ENCODE measurements around the gene SMC3. TPM values are rescaled to one million over a fixed set of nuclear protein-coding genes. Genes with fewer than 3 reads are reported as not detected.

SMC3 gene
- total RNA-seq, 1 donor from 2014 or later: 18.4 TPM

DNA sequence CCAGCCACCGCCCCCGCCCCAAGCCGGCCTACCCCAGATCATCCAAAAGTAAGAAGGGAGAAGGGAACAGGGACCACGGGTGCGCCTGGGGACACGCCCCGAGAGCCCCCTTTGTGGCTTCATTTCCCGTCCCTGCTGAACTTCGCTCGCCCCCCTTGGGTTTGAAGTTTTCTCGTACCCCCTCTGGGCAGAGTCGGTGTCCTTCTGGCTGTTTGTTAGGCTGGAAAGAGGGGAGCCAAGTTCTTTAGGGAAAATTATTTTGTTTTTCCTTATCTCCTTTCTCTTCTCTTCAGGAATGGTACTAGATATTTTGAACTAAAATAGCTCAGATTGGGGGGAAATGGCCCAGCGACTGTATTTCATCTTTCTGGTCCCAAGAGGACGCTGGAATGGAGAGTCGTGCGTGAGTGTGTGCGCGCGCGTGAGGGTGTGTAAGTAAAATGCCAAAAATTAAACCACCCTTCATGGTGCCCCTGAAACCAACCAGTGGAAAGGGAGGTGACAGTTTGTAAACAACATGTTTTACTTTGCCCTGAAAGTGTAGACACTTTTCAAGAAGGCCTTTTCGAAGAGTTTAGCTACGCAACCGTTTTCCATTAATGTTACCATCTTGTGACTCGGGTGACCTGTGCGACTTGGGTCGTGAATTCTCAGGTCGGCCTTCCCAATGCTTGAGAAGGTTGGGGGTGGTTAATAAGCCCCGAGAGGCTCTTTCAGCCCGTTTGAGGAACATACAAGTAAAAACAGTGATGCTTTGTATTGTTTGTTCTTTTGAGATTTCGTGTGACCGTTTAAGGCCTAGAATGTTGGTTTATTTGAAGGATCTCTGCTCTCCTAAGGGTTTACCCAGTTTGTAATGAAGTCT lies 77.3 kb downstream of the SMC3 start:
- DNase-seq (ENCODE audit: low read depth in 2 of 2): no peak

DNA sequence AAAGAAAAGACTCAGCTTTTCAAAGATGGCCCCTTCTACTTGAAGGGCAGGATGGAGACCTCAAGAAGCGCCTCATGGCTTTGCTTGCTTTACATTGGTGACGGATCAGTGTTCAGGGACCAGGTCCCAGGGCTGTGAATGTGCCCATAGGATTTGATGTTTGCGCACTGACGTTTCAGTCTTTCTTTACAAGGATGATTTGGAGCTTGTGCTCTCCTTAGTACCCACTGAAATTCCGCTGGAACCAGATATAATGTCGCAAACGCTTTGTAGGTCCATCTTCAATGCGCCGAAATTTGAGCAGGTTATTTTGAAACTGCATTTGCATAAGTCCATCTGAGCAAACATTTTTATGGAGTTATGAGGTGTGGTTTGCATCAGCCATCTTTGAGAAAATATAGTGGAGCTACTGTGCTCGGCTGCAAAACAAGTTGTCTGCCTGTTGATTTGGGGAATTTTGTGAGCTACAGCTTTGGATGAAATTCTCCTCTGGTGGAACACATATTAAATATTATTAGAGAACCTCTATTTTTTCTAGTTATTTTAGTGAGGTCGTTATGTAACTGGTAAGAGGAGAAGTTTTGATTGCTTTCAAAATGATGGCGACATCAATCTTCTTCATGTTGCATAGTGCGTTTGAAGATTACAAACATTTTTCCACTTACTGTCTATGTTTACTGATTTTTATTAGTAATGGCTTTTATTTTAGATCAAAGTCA lies 79.1 kb downstream of the SMC3 start:
- no peak for DNase-seq (ENCODE audit: low read depth in 2 of 2)

DNA sequence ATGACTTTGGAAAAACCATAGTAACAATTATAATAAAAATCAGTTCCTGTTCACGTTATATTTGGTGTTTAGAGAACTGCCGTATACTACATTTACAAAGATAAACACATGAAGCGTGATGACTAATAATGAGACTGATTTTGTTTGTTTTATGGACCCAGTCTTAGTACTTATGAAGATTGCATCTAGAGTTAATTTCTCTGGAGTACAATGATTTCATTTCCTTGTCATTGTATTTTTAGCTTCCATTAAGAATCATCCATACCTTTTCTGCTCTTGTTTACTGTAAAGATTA lies 79.6 kb downstream of the SMC3 start:
- DNase-seq (ENCODE audit: low read depth in 2 of 2): no peak

DNA sequence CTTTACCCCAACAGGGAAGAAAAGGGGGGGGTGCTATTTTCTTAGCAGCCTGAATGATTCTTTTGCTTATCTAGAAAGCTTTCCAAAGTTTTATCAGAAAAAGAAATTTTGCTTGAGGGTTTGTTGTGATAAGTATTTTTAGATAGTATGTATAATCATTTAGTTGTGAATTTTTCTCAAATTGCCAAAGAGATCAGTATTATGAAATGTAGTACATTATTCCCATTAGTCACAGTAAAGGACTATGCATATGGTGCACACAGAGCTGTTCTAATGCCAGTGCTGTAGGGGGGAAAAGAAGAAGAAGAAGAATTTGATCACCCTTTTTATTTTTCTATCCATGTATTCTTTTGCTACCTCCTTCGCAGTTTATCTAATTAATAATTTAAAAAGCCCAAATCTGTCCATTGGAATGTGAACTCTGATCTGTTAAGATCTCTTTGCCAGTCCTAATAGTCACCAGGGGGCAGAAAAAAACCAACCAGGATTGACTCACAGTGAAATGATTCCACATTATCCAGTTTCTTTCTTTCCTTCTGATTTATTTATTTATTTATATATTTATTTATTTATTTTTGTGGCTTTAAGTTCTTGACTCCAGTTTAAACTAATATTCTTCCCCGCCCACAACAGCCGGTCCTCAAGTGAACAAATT lies 81.3 kb downstream of the SMC3 start:
- DNase-seq (ENCODE audit: low read depth in 2 of 2): no peak

DNA sequence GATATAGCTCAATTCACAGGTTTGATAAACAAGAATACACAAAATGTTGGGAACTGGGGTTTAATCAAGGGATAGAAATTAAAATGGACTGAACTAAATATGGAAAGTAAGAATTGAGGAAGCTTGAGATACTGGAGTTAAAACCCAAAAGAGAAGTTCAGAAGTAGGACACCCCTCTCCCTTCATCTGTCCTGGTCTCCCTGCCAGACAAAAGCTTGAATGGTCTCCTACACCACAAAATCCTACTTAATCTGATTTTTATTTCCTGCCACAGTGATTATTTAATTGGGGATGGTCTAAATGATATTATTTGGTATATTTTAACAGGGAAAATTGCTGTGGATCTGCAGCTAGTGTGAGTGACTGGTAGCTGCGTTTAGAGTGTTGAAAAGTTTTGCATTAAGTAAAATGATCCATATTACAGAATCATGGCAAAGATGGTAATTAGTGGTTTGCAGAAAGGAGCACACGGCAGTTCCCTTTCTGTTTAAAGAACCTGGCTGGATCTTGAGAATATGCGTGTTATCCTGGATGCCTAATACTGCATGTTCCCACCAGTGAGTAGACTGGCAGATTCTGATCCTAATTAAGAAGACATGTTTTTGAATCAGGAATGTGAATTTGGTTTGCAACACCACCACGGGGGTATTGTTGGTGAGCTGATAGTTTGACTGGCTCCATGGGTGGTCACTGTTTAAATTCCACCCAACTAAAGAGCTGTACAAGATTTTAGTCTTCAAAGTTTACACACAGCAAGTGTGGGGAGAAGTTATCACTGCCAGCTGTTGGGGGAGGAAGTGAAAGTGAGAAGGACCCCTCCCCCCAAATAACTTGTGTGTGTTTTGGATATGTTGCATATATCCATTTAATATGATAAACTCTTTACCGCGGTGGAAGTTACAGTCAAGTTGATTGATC lies 82.1 kb downstream of the SMC3 start:
- no peak for DNase-seq (ENCODE audit: low read depth in 2 of 2)

DNA sequence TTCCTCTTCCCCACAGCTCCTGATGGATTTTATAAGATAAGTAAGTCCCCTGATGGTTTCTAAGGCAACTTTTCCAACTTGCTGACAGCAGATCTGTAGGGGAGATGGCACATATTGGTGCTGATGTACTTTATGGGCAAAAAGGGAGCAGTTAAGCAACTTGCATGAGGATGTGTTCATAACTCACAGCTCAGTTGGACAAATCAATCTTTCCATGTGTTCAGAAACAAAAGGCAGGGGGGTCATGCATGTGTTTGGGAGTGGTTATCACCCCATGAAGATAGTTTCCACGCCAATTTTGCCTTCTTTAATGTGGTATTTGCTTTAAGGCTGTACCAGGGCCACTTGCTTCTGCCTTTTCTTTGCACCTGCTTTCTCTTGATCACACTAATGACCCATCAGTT lies 82.8 kb downstream of the SMC3 start:
- no peak for DNase-seq (ENCODE audit: low read depth in 2 of 2)

DNA sequence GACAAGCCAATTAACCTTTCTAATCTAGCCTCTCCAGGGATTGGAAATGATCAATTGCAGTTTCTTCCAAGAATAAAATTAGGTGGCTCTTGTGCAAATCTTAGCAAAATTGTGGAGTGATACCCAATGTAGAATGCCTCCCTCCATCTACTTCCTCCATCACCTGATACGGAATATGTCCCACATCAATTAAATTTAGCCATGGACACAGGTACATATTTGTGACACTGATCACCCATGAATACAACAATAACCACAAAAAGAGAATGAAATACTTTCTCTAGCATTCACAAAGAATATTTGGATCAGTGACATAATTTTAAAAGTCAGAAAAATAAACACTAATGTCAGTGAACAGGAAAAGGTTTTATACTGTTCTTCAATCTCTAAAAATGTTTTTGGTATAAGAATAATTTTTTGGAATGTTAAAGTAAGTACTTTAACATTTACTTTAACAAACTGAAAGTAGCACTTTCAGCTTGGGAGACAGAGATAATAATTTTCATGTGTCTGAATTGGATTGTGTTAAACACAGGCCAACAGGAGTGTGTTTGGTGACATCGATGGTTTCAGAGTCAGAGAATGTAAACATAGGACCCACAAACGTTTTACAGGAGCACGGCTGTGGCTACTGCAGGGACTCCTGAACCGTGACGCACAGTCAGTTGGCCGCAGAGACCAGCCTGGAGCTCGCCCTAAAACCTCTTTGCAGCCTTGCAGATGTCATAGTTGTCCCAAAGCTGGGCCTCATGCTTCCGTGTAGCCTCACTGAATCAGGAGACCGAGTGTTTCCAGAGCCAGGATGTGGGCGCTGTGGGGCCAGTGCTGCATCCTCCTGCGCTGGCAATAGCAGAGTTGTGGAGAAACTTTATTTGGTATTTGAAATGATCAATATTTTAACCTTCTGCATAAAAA lies 83.8 kb downstream of the SMC3 start:
- no peak for DNase-seq (ENCODE audit: low read depth in 2 of 2)

DNA sequence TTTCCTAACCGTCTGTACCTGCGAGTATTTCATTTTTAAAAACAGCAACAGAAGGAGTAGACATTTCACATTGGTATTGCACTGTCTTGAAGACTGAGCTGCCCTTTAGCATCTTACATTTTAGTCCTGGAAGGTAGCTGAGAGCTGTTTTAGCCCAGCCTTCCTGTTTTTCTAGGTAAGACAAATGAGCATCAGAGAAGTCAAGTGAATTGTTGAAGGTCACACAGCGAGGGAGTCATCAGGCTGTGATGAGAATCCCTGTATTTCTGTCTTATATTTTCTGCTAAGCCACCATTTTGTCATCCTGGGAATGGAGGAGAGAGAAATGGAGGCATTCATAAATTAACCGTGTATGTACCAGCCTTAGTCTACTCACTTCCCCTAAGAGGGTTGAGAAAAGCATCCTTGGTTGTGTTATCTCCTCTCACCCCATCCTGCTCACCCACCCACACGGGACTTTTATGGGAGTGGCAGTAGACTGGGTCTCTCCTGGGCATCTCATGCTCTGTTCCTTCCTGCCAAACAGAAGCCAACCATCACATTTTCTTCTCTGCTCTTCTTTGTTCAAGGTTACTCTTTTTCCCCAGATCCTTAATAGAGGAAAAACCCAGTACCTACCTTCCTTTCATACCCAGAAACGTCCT lies 85.1 kb downstream of the SMC3 start:
- no peak for DNase-seq (ENCODE audit: low read depth in 2 of 2)

Other genes starting within 250 kb of the SMC3 start
- gene DUSP5, start 69.8 kb upstream of the SMC3 start, total RNA-seq: 34.1 and 41.1 TPM in 2 replicates
- 0.77 and 1.5 TPM in 2 replicates for gene RBM20, start 76.6 kb downstream of the SMC3 start, total RNA-seq